ENCODE measurements around the gene COG3. TPM values are rescaled to one million over a fixed set of nuclear protein-coding genes. Genes with fewer than 3 reads are reported as not detected.

The COG3 gene
- total RNA-seq, 1 donor from 2014 or later = 23.1 TPM

GRCh38 chr13:45464141-45464686, 525 bp upstream of the COG3 start:
- no peak for TF ChIP-seq CTCF (IDR thresholded peaks at IDR 0.05; ENCODE audit: unreplicated experiment)
- no peak for DNase-seq (ENCODE audit: low spot score)
- Mint-ChIP-seq H3K27ac (ENCODE audit: unreplicated experiment) (peak overlapping the region; percentile 91), H3K36me3 (ENCODE audit: low read depth, unreplicated experiment) (peaks cover 8% of the 10 kb centered on the region), H3K27me3 (ENCODE audit: unreplicated experiment) (peaks cover 6% of the 10 kb centered on the region), H3K4me3 (ENCODE audit: unreplicated experiment) (peak overlapping the region; percentile 93), H3K9me3 (ENCODE audit: unreplicated experiment) (no peaks in the 10 kb centered on the region), H3K4me1 (ENCODE audit: unreplicated experiment) (peaks cover 22% of the 10 kb centered on the region)

GRCh38 chr13:45466359-45466758, 1.6 kb downstream of the COG3 start:
- peaks cover 6% of the 10 kb centered on the region for H3K27me3 Mint-ChIP-seq (ENCODE audit: unreplicated experiment)
- peak overlapping the region; percentile 85 for H3K27ac Mint-ChIP-seq (ENCODE audit: unreplicated experiment)
- H3K9me3 Mint-ChIP-seq (ENCODE audit: unreplicated experiment) = no peaks in the 10 kb centered on the region
- TF ChIP-seq CTCF (IDR thresholded peaks at IDR 0.05; ENCODE audit: unreplicated experiment) = no peak
- H3K4me3 Mint-ChIP-seq (ENCODE audit: unreplicated experiment) = peak overlapping the region; percentile 93
- peaks cover 8% of the 10 kb centered on the region for H3K36me3 Mint-ChIP-seq (ENCODE audit: low read depth, unreplicated experiment)
- H3K4me1 Mint-ChIP-seq (ENCODE audit: unreplicated experiment) = peaks cover 22% of the 10 kb centered on the region
- DNase-seq (ENCODE audit: low spot score) = no peak

GRCh38 chr13:45468635-45469034, 3.9 kb downstream of the COG3 start:
- no peak for TF ChIP-seq CTCF (IDR thresholded peaks at IDR 0.05; ENCODE audit: unreplicated experiment)
- Mint-ChIP-seq H3K9me3 (ENCODE audit: unreplicated experiment) (no peaks in the 10 kb centered on the region), H3K27me3 (ENCODE audit: unreplicated experiment) (peaks cover 3% of the 10 kb centered on the region), H3K27ac (ENCODE audit: unreplicated experiment) (no peak overlapping the region), H3K36me3 (ENCODE audit: low read depth, unreplicated experiment) (peaks cover 11% of the 10 kb centered on the region), H3K4me3 (ENCODE audit: unreplicated experiment) (no peak overlapping the region), H3K4me1 (ENCODE audit: unreplicated experiment) (peaks cover 22% of the 10 kb centered on the region)
- no peak for DNase-seq (ENCODE audit: low spot score)

GRCh38 chr13:45472171-45472705, 7.5 kb downstream of the COG3 start:
- H3K27ac Mint-ChIP-seq (ENCODE audit: unreplicated experiment) = no peak overlapping the region
- H3K36me3 Mint-ChIP-seq (ENCODE audit: low read depth, unreplicated experiment) = peaks cover 3% of the 10 kb centered on the region
- H3K9me3 Mint-ChIP-seq (ENCODE audit: unreplicated experiment) = no peaks in the 10 kb centered on the region
- TF ChIP-seq CTCF (IDR thresholded peaks at IDR 0.05; ENCODE audit: unreplicated experiment) = no peak
- H3K27me3 Mint-ChIP-seq (ENCODE audit: unreplicated experiment) = no peaks in the 10 kb centered on the region
- no peak overlapping the region for H3K4me3 Mint-ChIP-seq (ENCODE audit: unreplicated experiment)
- peaks cover 2% of the 10 kb centered on the region for H3K4me1 Mint-ChIP-seq (ENCODE audit: unreplicated experiment)
- no peak for DNase-seq (ENCODE audit: low spot score)

- H3K36me3 Mint-ChIP-seq (ENCODE audit: low read depth, unreplicated experiment) = peaks cover 3% of the 10 kb centered on the region
- TF ChIP-seq CTCF (IDR thresholded peaks at IDR 0.05; ENCODE audit: unreplicated experiment) = peak; percentile 22
- no peak overlapping the region for H3K4me3 Mint-ChIP-seq (ENCODE audit: unreplicated experiment)
- H3K27ac Mint-ChIP-seq (ENCODE audit: unreplicated experiment) = no peak overlapping the region
- no peak for DNase-seq (ENCODE audit: low spot score)
- no peaks in the 10 kb centered on the region for H3K27me3 Mint-ChIP-seq (ENCODE audit: unreplicated experiment)
- H3K9me3 Mint-ChIP-seq (ENCODE audit: unreplicated experiment) = no peaks in the 10 kb centered on the region
- H3K4me1 Mint-ChIP-seq (ENCODE audit: unreplicated experiment) = peaks cover 2% of the 10 kb centered on the region
Measured at GRCh38 chr13:45473627-45474026, 8.9 kb downstream of the COG3 start.
